A172 (cell line): ENCODE data around the gene GNG13. TPM values are rescaled to one million over a fixed set of nuclear protein-coding genes. Genes with fewer than 3 reads are reported as not detected.
A peak's percentile ranks its signal among the peaks of the same experiment; 100 is the strongest.
"Not testable (repeated sequence)": the region's sequence is repeated elsewhere in the genome, so short reads cannot be mapped to it uniquely, and the experiment has no call there.

Experiments used
- DNase-seq: peaks from one replicate; pipeline ENCODE4 v3.0.0-alpha.2; 2015; ENCODE audit warnings: low spot score
- total RNA-seq: library from RNA; depleted of rRNA; stranded (reverse); fragments of >200 nt; shearing (Covaris generic); gene quantifications from 2 replicates; pipeline ENCODE4 v1.2.3, GENCODE V29; 2014

GNG13 gene
- total RNA-seq, 1 experiment from 2014 or later: not detected

- DNase-seq: no peak
Measured at GRCh38 chr16:778447-778846, 22.1 kb downstream of the GNG13 start.

GRCh38 chr16:777826-778225, 22.7 kb downstream of the GNG13 start:
- DNase-seq: peak; percentile 49

- DNase-seq: no peak
Measured at GRCh38 chr16:776824-777223, 23.7 kb downstream of the GNG13 start.

GRCh38 chr16:776298-776697, 24.2 kb downstream of the GNG13 start:
- DNase-seq: not testable (repeated sequence)

GRCh38 chr16:775236-775796, 25.2 kb downstream of the GNG13 start:
- DNase-seq: no peak

- DNase-seq: no peak
Measured at GRCh38 chr16:774086-775001, 26.2 kb downstream of the GNG13 start.

- DNase-seq: no peak
Measured at GRCh38 chr16:772959-773358, 27.6 kb downstream of the GNG13 start.

GRCh38 chr16:770411-770810, 30.1 kb downstream of the GNG13 start:
- DNase-seq: no peak

GRCh38 chr16:769934-770333, 30.6 kb downstream of the GNG13 start:
- DNase-seq: no peak

- no peak for DNase-seq
Measured at GRCh38 chr16:769184-769784, 31.2 kb downstream of the GNG13 start.

GRCh38 chr16:768428-768827, 32.1 kb downstream of the GNG13 start:
- no peak for DNase-seq

- DNase-seq: no peak
Measured at GRCh38 chr16:767743-768235, 32.7 kb downstream of the GNG13 start.

GRCh38 chr16:766820-767640, 33.5 kb downstream of the GNG13 start:
- no peak for DNase-seq

- DNase-seq: no peak
Measured at GRCh38 chr16:766008-766819, 34.3 kb downstream of the GNG13 start.

GRCh38 chr16:765488-765865, 35.1 kb downstream of the GNG13 start:
- DNase-seq: no peak

- DNase-seq: no peak
Measured at GRCh38 chr16:764848-765487, 35.6 kb downstream of the GNG13 start.

- DNase-seq: no peak
Measured at GRCh38 chr16:764184-764750, 36.3 kb downstream of the GNG13 start.

GRCh38 chr16:763369-764183, 37.0 kb downstream of the GNG13 start:
- DNase-seq: no peak

GRCh38 chr16:762595-763268, 37.8 kb downstream of the GNG13 start:
- no peak for DNase-seq
